HG03103 (cell line): ENCODE results near the gene AQP6.

ENCODE experiments used
- ATAC-seq: cut with Tn5 transposase; IDR thresholded peaks from one replicate; pipeline ENCODE4 v1.9.1; 2021; ENCODE audit warnings: low read depth; ENCODE audit not compliant: unreplicated experiment

AQP6 gene

DNA sequence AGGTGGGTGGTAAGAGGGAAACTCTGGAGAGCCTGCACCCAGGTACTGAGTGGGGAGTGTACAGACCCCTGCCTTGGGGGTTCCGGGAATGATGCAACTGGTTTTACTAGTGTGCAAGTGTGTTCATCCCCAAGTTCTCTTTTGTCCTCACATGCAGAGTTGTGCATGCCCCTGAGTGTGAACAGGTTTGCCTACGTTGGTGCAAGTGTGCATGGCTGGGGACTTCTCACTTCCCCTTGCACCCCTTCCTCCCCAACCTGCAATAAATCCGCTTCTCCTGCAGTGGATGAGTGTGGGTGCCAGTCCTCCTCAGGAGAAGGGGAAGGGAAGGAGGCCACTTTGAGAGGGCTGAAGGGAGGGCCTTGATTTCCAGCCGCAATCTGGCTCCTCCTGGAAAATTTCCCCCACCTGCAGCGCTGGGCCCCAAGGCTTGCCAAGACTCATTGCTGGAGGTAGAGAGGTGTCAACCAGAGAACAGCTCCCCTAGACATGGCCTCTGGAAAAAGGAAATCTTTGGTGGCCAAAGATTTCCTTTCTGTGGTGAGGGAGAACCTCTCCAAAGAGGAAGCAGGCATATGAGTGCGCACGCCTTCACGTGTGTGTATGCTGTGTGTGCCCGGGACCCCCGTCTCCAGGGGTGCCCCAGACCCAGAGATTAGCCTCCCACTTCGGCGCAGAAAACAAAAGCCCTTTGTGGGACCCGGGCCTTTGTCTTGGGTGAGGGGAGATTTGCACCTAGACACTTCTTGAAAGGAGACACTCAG lies 16.7 kb upstream of the AQP6 start:
- no peak for ATAC-seq

- no peak for ATAC-seq
Observed at GRCh38 chr12:49956663-49957569, 15.8 kb upstream of the AQP6 start.

- ATAC-seq, result no peak
Observed at GRCh38 chr12:49957570-49957967, 15.2 kb upstream of the AQP6 start.

GRCh38 chr12:49959685-49960473 lies 12.9 kb upstream of the AQP6 start:
- no peak for ATAC-seq

- no peak for ATAC-seq
Observed at GRCh38 chr12:49960474-49961110, 12.2 kb upstream of the AQP6 start.

GRCh38 chr12:49961111-49961922 lies 11.4 kb upstream of the AQP6 start, which contains the start of gene AQP5:
AQP5 (plus strand) TSS chr12:49961872; CDS start chr12:49962018, 146 bp downstream.
- no peak for ATAC-seq

- no peak for ATAC-seq
Observed at GRCh38 chr12:49961993-49962764, 10.6 kb upstream of the AQP6 start.

- no peak for ATAC-seq
Observed at GRCh38 chr12:49962861-49963765, 9.6 kb upstream of the AQP6 start.

DNA sequence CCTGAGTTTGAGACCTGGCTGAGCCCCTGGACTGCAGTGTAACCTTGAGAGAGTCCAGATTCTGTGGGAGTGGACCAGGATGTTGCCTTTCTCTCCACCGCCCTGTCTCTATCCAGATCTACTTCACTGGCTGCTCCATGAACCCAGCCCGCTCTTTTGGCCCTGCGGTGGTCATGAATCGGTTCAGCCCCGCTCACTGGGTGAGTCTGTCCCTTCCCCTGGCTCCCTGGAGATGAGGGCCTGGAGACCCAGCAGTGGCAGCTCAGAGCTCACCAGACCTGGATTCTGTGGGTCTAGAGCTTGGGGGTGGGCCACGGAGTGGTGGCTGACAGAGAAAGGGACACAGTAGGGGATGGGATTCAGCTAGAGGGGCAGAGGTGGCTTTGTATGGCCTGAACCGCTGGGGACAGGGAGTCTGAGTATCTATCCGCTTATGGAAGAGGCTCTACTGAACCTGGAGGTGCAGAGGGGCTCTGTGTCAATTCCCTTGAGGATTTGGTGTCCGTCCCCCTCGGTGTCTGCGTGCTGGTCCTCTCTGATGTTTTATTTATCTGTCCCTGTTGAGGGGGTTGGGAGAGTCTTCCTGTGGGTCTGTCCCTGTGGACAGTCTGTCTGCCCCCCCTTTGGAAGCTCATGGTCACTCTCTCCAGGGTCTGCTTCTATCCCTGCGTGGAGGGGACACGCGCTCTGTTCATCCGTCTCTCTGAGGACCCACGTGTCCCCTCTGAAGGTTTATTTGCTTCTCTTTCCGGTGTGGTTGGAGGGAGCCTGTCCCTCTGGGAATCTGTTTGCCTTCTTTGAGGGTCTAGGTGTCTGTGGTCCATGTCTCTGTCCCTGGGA lies 8.6 kb upstream of the AQP6 start:
- ATAC-seq, result no peak

GRCh38 chr12:49964849-49965624 lies 7.7 kb upstream of the AQP6 start:
- no peak for ATAC-seq

DNA sequence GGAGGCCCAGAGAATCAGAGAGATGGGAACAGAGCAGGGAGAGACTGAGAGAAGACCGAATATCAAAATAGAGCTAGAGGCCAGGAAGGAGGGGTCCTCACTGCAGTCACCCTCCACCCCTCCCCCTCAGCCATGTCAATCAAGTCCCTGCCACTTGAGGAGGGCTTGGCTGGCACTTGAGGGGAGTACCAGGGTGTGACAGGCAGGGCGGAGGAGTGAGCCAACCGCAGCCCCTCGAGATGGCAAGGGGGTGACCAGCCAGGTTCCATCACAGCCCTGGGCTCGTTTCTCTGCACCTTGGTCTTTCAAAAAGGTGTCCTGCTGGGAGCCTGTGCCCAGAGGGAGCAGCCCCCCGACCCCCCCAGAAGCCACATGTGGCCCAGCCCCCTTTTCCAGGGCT lies 6.9 kb upstream of the AQP6 start:
- ATAC-seq, result no peak

- ATAC-seq, result no peak
Observed at GRCh38 chr12:49966511-49967041, 6.2 kb upstream of the AQP6 start.

DNA sequence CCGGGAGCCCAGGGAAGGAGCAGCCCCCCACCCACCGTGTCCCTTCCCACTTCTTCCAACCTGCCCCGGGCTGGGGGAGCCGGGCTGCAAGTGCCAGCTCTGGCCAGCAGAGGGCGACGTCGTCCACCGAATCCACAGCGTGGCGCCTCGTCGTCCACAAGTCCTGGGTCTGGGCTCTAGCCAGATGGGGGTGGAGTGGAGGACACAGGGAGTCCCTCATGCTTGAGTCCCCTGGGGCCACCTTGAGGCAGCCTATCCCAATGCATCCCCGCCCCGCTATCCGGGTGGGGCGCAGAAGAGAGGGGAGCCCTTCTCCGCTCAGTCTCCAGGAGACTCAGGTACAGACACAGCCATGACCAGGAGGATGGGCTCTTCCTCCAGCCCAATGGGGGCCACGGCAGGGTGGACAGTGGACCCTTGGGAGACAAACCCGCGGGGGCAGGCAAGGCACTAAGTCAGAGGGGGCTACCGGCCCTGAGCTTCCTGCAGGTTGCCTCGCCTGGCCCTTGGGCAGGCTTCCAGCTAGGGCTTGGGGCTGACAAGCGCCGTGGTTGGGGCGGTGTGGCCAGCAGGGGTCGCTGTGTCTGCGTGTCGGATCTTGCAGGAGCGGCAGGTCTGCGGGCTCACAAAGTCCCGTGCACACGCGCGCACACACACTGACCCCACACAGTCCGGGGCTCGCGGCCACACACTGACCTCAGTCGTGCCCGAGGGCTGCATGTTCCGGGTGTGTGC lies 5.5 kb upstream of the AQP6 start:
- ATAC-seq, result peak; percentile 60

- no peak for ATAC-seq
Observed at GRCh38 chr12:49967777-49968250, 4.9 kb upstream of the AQP6 start.

DNA sequence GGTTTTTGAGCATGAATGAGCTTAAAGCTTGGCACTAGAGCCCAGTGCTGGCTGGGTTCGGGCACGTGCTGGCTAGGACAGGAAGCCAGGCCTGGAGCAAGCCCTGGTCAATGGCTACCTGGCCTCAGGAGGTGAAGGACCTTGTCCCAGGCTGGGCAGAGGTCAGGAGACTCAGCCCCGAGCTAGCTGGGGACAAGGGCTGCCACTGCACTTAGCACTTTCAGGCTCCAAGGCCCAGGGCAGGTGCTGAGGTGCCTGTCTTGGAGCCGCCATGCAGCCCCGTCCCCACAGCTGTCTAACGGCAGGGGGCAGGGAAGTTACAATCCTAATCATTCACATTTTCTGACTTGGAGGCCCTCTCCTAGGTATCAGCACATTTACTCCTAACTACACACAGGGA lies 4.3 kb upstream of the AQP6 start:
- ATAC-seq, result no peak
